GM19193 (cell line): ENCODE results near the gene TEAD1.

ENCODE experiments used
- POLR2A ChIP-seq: IDR thresholded peaks from 4 replicates; pipeline ENCODE4 v1.6.1; 2011; ENCODE audit not compliant: insufficient read depth, insufficient read length; ENCODE audit errors: extremely low read depth

The TEAD1 gene

GRCh38 chr11:12941671-12942070 lies 267.4 kb downstream of the TEAD1 start:
- no peak for TF ChIP-seq POLR2A

GRCh38 chr11:12942157-12942556 lies 267.9 kb downstream of the TEAD1 start:
- TF ChIP-seq POLR2A, result no peak

- TF ChIP-seq POLR2A, result no peak
These were observed 269.1 kb downstream of the TEAD1 start for GRCh38 chr11:12943311-12943710.

- TF ChIP-seq POLR2A, result no peak
These were observed 270.7 kb downstream of the TEAD1 start for GRCh38 chr11:12944889-12945288.

- TF ChIP-seq POLR2A, result no peak
These were observed 275.2 kb downstream of the TEAD1 start for GRCh38 chr11:12949453-12949852.

GRCh38 chr11:12950670-12951069 lies 276.4 kb downstream of the TEAD1 start:
- TF ChIP-seq POLR2A, result no peak

GRCh38 chr11:12951376-12951775 lies 277.2 kb downstream of the TEAD1 start:
- TF ChIP-seq POLR2A, result no peak

GRCh38 chr11:12952094-12952493 lies 277.9 kb downstream of the TEAD1 start:
- TF ChIP-seq POLR2A, result no peak

- TF ChIP-seq POLR2A, result no peak
These were observed 284.8 kb downstream of the TEAD1 start for GRCh38 chr11:12958986-12959385.

GRCh38 chr11:12961615-12962014 lies 287.4 kb downstream of the TEAD1 start:
- no peak for TF ChIP-seq POLR2A

GRCh38 chr11:12962306-12962705 lies 288.1 kb downstream of the TEAD1 start:
- TF ChIP-seq POLR2A, result no peak

GRCh38 chr11:12963051-12963450 lies 288.8 kb downstream of the TEAD1 start:
- no peak for TF ChIP-seq POLR2A

GRCh38 chr11:12963792-12964536 lies 289.7 kb downstream of the TEAD1 start:
- no peak for TF ChIP-seq POLR2A

GRCh38 chr11:12964650-12965049 lies 290.4 kb downstream of the TEAD1 start:
- no peak for TF ChIP-seq POLR2A

GRCh38 chr11:12966002-12966401 lies 291.8 kb downstream of the TEAD1 start:
- TF ChIP-seq POLR2A, result no peak

- TF ChIP-seq POLR2A, result no peak
These were observed 293.9 kb downstream of the TEAD1 start for GRCh38 chr11:12968101-12968500.

- TF ChIP-seq POLR2A, result no peak
These were observed 294.6 kb downstream of the TEAD1 start for GRCh38 chr11:12968826-12969225.

GRCh38 chr11:12971955-12972354 lies 297.7 kb downstream of the TEAD1 start:
- no peak for TF ChIP-seq POLR2A
